ENCODE data around the gene SMIM1.

- TF ChIP-seq CTCF (conservative IDR thresholded peaks at IDR 0.05 in 1 of 2, IDR thresholded peaks at IDR 0.05 in 1 of 2; ENCODE audit: low read depth in 1 of 2, low read length in 2 of 2): no peak
- TF ChIP-seq EZH2 (IDR thresholded peaks at IDR 0.05; ENCODE audit: low read length, missing control alignments): no peak
Measured at GRCh38 chr1:3814065-3814464, 41.5 kb downstream of the SMIM1 start.

Measured in fibroblast of lung (primary cell).